HG02763 (cell line): ENCODE results near the gene TPGS2.
"Not testable (repeated sequence)": the region's sequence is repeated elsewhere in the genome, so short reads cannot be mapped to it uniquely, and the experiment has no call there.

Experiments
- ATAC-seq: cut with Tn5 transposase; IDR thresholded peaks from one replicate; pipeline ENCODE4 v1.9.1; 2021; ENCODE audit warnings: mild to moderate bottlenecking, moderate library complexity; ENCODE audit not compliant: unreplicated experiment

The TPGS2 gene

DNA sequence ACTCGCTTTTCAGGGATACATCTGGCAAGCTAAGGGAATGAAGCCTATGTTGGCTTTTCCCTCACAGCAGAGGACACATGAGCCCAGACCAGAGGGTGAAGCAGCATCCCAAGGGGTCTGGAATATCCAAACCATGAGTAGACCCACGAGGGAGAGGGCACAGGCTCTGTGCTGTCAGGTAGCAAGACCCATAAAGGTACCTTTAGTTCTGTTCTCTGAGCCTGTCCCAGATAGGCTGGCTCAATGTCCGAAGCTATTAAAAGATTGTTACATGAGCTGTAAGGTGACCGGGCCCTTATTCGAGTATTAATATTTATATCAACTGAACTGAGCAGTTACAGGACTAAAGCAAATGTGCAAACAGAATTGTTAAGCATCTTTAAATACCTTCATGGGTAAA is 52.2 kb downstream of the TPGS2 start:
- ATAC-seq = no peak

DNA sequence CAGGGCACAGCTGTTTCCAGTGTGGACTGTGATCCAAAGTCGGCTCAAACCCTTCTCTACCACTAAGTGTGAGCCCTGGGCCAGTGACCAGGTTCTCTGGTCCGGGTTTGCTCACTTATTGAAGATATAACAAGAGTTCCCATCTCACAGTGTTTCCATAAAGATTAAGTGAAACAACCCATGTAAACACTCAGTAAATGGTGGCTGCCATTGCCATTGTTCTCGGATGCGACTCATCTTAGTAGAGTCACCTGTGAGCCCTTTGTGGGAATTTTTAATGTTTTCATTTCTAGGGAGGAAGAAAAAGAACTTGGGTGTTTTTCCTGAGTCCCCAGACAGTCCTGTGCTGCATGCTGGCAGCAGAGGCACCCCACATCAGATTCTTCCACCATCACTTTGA is 53.4 kb downstream of the TPGS2 start:
- no peak for ATAC-seq

DNA sequence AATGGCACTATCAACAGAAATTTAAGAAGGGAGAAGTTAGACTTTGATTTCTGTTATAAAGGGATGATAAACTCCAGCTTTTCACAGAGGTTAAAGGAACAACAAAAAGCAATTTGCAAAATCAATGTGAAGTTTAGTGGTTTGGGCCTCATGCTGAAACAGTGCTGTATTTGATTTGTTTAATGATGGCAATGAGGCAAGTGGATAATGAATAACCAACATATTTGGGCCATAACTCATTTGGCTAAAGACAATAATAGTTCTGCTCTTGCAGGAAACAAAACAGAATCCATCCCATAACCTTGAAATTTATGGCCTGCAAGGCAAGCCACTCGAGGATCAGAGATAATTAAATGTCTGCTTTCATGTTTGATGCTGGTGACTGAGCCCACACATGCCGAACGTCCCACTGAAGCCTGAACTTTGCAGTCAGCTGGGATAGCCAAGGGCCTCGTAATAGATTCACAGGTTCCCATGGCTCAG is 56.5 kb downstream of the TPGS2 start:
- ATAC-seq = no peak

DNA sequence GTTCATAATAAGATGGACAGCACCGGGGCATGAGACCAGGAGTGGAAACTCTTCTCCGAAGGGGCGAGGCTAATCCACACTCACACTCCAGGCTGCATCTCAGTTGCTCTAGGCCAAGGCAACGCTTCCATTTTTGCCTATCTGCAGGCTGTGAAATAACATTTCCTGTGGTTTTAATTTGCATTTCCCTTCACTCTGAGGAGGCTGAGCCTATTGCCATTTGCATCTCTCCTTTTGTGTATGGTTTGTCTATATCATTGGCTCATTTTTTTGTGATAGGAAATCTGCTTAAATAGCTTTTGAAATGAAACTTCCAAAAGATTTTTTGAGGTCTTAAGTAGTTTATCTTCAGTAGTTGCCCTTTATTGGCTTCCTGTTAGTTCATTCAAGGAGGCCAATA is 57.6 kb downstream of the TPGS2 start:
- ATAC-seq = peak; percentile 43

DNA sequence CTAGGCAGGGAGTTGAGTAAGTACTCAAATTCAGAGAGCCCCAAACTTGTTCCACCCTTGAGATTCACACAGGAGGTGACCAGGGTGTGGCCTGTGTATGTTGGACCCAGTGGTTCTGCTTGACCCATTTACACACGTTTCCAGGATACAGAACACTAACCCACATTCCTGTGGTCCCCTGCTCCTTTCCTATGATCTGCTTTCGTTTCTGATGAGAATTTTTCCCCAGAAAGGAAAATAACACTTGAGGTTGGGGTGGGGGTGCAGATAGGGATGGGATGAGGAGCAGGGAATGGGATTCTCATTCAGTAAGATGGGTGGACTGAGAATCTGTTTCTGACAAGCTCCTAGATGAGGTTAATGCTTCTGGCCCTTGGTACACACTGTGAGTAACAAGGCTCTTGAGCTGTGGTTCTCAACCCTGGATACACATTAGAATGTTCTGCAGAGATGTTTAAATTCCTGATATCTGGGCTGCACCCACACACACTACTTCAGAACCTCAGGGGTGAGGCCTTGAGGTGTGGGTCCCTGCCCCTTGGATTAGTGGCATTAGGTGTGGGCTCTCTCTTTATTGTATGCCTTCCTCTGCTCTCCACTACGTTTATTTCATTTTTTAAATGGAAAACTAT is 58.4 kb downstream of the TPGS2 start:
- no peak for ATAC-seq

DNA sequence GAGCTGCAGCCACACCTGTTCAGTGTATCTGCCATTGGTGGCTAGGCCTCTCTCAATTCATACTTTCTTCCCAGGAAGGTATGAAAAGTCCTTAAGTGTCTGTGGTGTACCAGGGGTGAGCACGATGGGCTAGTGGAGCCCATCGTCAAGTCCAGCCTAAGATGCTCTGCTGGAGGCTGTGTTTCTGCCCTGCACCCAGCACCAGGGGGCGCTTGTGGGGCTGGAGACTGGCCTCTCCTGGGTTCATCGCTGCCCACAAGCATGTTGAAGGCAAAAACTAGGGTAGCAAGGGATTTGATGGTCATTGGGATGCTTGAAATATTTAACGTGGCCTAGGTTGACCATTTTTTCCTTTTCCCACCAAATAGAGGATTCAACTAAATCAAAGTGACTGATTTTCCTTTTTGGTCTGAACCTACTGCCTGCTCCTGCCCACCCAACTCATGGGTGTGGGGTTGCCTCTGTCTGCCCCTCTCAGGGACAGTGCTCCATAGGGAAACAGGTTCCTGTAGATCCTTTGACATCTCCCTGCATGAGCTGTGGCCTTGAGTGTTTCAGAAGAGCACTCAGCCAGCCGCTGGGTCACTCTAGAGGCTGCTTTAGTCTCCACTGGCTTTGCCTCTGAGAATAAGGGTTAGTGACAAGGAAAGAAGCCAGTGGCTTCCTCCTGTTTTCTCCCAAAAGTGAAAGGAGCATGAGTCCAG is 59.0 kb downstream of the TPGS2 start:
- ATAC-seq = no peak

DNA sequence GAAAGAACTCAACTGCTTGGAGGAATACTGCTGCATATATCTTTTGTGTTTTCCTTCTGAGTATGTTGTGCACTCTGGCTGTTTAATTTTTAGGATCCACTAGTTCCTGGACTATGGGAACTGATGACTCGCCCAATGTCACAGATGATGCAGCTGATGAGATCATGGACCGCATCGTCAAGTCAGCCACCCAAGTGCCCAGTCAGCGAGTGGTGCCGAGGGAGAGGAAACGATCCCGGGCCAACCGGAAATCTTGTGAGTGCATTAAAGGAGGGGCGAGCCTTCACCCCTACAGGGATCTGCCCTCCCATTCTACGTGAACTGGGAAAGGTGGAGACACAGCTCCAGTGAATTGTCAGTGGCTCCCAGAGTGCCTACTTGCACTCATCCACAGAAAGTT is 59.6 kb downstream of the TPGS2 start:
- no peak for ATAC-seq

DNA sequence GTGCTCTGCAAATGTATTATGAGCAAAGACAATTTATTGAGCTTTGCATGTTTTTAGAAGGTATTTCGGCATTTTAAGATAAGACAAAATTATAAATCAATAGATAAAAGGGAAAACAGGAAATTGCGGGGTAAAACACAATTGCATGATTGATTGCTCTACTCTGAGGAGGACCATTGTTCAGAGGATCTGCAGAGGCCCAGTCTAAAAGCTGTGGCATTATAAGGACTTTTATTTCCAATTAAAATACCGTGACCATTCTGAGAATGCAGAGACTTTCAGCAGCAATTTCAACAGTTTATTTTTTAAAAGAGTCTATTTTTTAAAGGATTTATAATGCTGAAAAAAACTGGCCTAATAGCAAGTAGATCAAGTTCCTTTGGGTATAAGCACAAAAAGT is 62.0 kb downstream of the TPGS2 start:
- ATAC-seq = no peak

DNA sequence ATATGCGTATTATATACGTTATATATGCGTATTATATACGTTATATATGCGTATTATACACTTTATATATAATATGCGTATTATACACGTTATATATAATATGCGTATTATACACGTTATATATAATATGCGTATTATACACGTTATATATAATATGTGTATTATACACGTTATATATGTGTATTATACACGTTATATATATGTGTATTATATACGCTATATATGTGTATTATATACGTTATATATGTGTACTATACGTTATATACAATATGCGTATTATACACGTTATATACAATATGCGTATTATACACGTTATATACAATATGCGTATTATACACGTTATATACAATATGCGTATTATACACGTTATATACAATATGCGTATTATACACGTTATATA is 65.8 kb downstream of the TPGS2 start:
- not testable (repeated sequence) for ATAC-seq

DNA sequence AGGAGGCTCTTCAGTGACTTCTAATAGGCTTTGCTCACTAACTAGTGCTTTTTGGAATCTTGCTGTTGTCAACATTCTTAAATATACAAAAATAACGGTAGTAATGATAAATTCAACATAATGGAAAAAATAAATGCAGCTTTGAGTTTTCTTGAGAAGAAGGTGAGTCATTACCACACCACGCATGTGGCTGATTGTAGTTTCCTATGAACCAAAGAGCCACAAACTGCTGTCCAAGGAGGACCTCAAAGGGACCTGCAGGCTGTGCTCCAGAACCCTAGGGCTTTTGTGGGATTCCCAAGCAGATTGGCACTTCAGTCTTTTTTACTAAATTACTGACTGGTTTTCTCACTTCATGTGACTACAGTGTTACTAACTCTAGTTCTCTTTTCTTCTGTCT is 66.7 kb downstream of the TPGS2 start:
- ATAC-seq = no peak

DNA sequence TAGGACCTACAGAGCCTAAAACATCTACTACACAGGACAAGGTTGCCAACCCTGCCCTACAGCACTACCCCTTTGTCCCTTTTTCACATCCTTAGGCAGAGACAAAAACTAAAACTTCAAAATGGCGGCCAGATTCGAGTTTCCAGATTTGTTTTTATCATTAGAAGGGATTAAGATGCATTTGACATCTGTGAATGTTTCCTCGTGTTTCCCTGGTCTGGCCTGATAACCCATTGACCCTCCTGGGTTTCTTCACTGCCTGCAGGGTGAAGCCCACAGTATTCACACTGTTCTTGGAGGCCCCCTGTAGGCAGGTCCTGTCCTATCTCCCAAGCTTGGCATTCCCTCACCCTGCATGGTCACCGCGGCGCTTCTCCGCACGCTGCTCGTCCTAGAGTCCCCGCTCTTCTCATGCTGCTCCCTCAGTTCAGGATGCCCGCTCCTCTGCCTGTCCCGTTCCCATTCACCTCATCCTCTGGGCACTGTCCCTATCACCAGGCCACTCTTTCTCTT is 67.6 kb downstream of the TPGS2 start:
- ATAC-seq = no peak

DNA sequence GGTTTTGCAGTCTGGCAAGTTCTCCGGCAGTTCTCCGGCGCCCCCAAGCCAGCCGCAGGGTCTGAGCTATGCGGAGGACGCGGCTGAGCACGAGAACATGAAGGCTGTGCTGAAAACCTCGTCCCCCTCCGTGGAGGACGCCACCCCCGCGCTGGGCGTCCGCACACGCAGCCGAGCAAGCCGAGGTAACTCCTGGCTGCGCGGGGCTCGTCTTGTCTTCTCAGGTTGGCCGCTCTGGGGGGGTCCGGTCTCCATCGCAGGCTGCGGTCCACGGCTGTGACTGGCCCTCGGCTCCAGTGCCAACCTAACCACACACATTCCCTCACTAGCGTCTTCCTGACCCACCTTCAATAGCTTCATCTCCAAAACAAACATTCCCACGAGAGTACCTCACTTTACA is 68.2 kb downstream of the TPGS2 start:
- no peak for ATAC-seq

DNA sequence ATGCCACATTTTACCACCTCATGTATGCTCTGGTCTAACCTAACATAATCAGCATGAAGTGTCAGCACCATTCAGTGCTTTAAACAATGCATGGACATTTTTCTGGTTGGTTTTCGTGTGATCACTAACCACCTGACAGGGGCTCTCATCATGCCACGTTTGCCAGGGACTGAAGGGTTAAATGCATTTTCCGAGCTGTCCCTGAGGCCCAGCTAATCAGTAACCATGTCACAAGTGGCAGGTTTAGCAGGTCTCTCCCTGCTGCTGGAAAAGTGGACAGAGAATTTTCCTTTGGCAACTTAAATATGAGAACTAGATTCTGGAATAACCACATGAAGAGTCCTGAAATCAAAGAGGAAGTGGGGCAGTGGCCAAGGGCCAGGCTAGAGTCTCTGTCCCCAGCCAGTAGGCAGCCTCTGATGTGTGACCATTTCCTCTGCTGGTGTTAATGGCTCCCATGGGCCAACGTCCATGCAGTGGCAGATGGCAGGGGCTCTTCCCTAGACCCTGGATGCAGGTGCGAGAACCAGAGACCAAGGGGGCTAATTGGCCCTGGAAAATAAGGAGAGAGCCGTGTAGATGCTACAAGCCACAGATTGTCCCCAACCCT is 69.5 kb downstream of the TPGS2 start:
- ATAC-seq = no peak

DNA sequence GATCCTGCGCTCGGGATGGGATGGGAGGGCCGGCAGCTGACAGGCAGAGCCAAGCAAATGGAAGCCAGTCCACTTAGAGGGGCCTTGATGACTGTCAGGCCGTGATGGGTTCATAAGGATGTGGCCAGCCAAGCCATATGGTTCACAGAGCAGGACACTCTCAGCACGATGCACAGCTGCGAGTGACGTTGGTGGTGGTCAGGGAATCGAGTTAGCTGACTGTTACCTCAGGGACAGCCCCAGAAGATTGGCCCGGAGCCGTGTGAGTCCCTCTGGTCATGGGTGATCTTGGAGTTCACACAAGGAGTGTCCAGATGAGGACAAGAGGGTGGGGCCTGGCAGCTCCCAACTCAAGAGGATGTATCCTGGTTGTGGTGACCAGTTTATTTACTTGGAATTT is 70.2 kb downstream of the TPGS2 start:
- no peak for ATAC-seq

DNA sequence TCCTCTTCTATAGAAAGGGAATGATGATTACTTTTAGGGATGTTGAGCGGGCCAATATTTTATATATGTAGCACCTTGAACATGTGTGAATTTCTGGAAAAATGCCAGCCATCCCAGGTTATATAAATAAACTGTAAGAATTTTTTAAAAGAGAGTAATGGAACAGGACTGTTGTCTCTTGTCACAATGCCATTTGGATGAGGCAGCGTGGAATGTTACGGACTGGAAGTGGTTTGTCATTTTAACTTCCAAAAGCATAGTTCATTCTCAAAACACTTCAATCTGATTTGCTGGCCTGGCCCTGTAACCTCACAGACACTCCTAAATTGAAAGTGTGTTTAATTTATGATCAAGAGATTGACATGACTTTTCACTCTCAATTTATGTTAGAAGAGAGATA is 70.8 kb downstream of the TPGS2 start:
- no peak for ATAC-seq

DNA sequence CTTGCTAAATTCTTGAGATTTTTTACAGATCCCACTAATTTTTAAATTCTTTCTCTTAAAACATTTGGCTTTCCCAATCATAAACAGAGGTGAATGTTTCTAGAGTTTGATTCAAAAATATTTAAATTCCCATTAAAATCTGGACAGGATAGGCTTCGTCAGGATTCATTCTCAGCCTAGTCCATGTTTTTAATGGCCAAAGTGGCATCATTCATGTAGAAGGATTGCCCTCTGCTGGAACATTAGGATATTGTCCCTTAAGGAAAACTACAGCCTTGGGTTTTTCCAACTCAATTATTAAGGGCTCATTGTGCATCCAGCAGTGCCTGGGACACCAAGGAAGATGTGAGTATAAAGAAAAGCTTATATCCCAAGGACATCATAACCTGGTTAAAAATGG is 71.7 kb downstream of the TPGS2 start:
- no peak for ATAC-seq

DNA sequence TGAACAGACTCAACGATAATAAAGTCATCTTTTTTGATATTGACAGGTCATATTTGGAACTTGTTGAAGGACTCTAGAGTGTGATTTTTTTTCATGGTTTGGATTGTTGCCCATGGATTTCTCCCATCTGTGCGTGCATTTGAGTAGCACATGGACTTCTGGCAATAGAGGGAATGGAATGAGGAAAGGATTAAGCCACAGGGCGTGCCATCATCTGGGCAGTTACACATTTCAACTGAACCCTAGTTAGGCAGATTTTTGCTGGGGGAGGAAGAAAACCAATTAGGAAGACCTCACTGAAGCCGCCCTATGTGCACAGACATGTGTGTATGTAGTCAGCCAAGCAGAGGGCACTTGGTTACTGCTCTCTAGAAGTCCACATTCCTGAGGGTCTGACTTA is 72.6 kb downstream of the TPGS2 start:
- no peak for ATAC-seq

DNA sequence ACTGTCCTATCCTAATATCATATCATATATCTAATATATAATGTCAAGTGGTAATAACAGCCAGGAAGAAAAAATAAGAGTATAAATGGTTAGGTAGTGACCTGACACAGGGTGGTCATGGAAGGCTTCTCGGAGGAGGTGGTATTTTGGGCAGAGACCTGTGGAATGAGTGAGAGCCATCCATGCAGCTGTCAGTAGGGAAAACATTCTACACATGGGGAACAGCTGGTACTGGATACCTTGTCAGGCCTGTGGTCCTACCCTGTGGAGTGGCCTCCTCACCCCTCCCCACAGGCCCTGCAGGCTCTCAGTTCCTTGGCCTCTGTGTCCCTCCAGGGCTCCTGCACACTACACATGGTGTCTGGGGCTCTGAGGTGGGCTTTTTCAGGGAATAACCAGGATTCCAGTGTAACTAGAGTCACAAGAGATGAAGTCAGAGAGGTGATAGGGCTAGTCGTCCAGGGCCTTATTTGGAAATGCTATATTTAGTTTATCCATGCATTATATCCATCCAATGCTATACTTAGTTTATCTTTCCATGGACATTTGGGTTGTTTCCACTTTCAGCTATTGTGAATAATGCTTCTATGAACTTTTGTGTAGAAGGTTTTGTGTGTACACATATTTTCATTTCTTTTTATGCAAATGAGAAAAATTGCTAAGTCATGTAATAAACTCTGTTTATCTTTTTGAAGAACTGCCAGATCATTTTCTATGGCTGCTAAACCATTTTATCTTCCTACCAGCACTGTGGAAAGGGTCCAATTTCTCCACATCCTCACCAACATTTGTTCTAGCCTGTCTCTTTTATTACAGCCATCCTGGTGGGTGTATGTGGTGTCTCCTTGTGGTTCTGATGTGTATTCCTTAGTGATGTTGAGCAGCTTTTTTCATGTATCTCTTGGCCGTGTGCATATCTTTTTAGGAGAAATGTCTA is 75.6 kb downstream of the TPGS2 start:
- ATAC-seq = no peak

DNA sequence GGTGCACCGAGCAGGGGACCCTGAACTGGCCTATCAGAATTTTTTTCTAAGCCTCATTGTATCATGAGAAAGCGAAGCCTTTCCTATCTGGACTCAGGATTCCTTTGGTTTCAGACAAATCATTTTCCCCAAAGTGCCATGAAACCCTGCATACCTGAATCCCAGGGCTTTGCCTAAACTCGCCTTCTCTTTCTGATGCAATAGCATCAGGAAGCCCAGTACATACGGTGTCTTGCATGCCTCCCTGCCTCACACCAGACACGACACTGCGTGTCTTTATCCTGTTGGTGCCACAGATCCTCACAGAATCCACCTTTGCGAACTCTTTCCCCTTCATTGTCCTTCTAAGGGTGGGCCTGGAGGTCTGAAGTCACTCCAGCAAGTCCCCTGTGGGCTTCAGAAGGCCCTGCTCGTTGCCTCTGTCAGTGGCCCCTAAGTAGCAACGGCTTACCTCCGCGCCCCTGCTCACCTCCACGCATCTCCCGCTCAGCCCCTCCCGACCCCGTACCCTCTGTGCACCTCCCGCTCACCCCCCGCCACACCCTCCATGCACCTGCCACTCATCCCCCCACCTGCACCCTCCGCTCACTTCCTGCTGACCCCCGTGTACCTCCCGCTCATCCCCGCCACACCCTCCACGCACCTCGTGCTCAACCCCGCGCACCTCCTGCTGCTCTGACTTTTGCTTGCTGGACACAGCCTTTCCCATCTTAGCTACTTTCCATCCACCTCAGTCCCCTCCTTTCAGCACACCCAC is 83.4 kb downstream of the TPGS2 start:
- ATAC-seq = no peak

DNA sequence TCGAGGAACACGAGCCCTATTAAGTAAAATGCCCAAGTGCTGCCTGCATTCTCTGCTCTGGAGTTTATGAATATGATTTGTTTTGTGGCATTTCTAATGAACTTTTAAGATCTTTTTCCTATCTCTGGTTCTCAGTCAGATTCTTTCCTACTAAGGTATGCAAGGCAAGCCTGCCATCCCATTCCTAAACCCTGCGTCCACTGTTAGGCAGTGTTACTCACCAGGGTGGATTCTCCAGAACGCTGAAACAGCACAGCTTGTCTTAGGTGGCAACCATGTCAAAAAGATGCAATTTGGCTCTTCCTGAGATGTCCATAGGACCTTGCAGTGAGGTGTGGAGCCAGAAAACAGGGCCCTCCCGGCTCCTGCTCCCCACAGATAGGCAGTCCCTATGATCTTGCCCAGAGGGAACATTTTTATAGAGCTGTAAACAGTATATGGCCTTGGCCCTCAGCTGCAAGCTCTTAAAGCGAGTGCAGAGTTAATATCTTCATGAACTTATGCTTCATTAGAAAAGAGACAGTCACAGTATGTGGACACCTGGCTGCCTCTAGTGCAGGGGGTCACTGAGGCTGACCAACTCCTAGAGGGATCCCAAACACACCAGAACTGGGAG is 84.4 kb downstream of the TPGS2 start:
- ATAC-seq = no peak
